GM19452 (cell line): ENCODE measurements around the gene EHMT2.
A peak's percentile ranks its signal among the peaks of the same experiment; 100 is the strongest.
"Not testable (repeated sequence)": the region's sequence is repeated elsewhere in the genome, so short reads cannot be mapped to it uniquely, and the experiment has no call there.

Experiments
- ATAC-seq: cut with Tn5 transposase; IDR thresholded peaks from one replicate; pipeline ENCODE4 v1.9.1; 2021; ENCODE audit not compliant: unreplicated experiment

EHMT2 gene

GRCh38 chr6:31844507-31844906 is 53.0 kb downstream of the EHMT2 start:
- no peak for ATAC-seq

- ATAC-seq, result no peak
Measured at GRCh38 chr6:31842053-31842452, 55.4 kb downstream of the EHMT2 start.

GRCh38 chr6:31839779-31840126 is 57.7 kb downstream of the EHMT2 start:
- not testable (repeated sequence) for ATAC-seq

- ATAC-seq, result no peak
Measured at GRCh38 chr6:31838968-31839367, 58.5 kb downstream of the EHMT2 start.

- ATAC-seq, result not testable (repeated sequence)
Measured at GRCh38 chr6:31838114-31838553, 59.4 kb downstream of the EHMT2 start.

- no peak for ATAC-seq
Measured at GRCh38 chr6:31837369-31838113, 60.0 kb downstream of the EHMT2 start.

GRCh38 chr6:31836474-31837368 is 60.8 kb downstream of the EHMT2 start:
- ATAC-seq, result no peak

- ATAC-seq, result no peak
Measured at GRCh38 chr6:31836047-31836473, 61.4 kb downstream of the EHMT2 start.

- ATAC-seq, result peak; percentile 45
Measured at GRCh38 chr6:31834367-31835250, 62.9 kb downstream of the EHMT2 start.

- no peak for ATAC-seq
Measured at GRCh38 chr6:31831350-31832215, 65.9 kb downstream of the EHMT2 start.

GRCh38 chr6:31830886-31831335 is 66.6 kb downstream of the EHMT2 start:
- ATAC-seq, result no peak
